A673 (cell line): ENCODE data around the gene KCNIP1. TPM values are rescaled to one million over a fixed set of nuclear protein-coding genes. Genes with fewer than 3 reads are reported as not detected.

ENCODE experiments used
- BruUV-seq: library from RNA; stranded (reverse); fragments of 400-500 nt; replicated peaks from 2 replicates; lab custom pipeline; 2021; lab: Mats Ljungman, UMichigan
- CTCF ChIA-PET: fragments of 300-600 bp; sonication (Branson Sonifier 250); formaldehyde crosslinking; loops from one replicate; lab custom pipeline; 2022; ENCODE audit warnings: antibody characterized with exemption; lab: Charles Lee
- POLR2A ChIA-PET: fragments of 300-600 bp; sonication (Branson Sonifier 250); formaldehyde crosslinking; loops from one replicate; lab custom pipeline; 2022; ENCODE audit warnings: antibody characterized with exemption; ENCODE audit not compliant: low non-redundant PET; lab: Charles Lee
- DNase-seq: peaks from one replicate; pipeline ENCODE4 v3.0.0-alpha.2; 2015; ENCODE audit warnings: low spot score
- H3K27ac ChIP-seq: fragments of 200-600 bp; sonication (generic); 2 replicates; pipeline ENCODE4 v1.5.1; 2016; ENCODE audit warnings: mixed run types, low read depth, mild to moderate bottlenecking, mixed read lengths, antibody characterized with exemption, low read length; ENCODE audit not compliant: poor library complexity, severe bottlenecking
- H3K27me3 ChIP-seq: fragments of 200-600 bp; sonication (generic); replicated peaks from 2 replicates; pipeline ENCODE4 v1.6.1; 2017; ENCODE audit warnings: mixed run types, low read depth, mild to moderate bottlenecking, mixed read lengths, antibody characterized with exemption, low read length; ENCODE audit not compliant: insufficient read depth, poor library complexity
- H3K36me3 ChIP-seq: fragments of 200-600 bp; sonication (generic); 2 replicates; pipeline ENCODE4 v1.6.1; 2016; ENCODE audit warnings: mixed run types, mild to moderate bottlenecking, mixed read lengths, antibody characterized with exemption, low read length; ENCODE audit not compliant: insufficient read depth, poor library complexity, severe bottlenecking
- H3K4me1 ChIP-seq: fragments of 200-600 bp; sonication (generic); 2 replicates; pipeline ENCODE4 v1.6.1; 2017; ENCODE audit warnings: mixed run types, mild to moderate bottlenecking, mixed read lengths, antibody characterized with exemption, low read length; ENCODE audit not compliant: insufficient read depth, poor library complexity, severe bottlenecking
- H3K4me3 ChIP-seq: fragments of 200-600 bp; sonication (generic); 2 replicates; pipeline ENCODE4 v1.5.1; 2016; ENCODE audit warnings: low read depth, mixed run types, mild to moderate bottlenecking, mixed read lengths, low read length; ENCODE audit not compliant: poor library complexity, severe bottlenecking
- H3K9me3 ChIP-seq: fragments of 200-600 bp; sonication (generic); 2 replicates; pipeline ENCODE4 v1.6.1; 2016; ENCODE audit warnings: mixed run types, low read depth, mild to moderate bottlenecking, mixed read lengths, antibody characterized with exemption, low read length; ENCODE audit not compliant: poor library complexity, severe bottlenecking
- EZH2 ChIP-seq: fragments of 200-600 bp; sonication (generic); IDR thresholded peaks from 2 replicates; pipeline ENCODE4 v1.6.1; 2017; ENCODE audit warnings: borderline replicate concordance, low read depth, mild to moderate bottlenecking, mixed read lengths, antibody characterized with exemption, low read length; ENCODE audit not compliant: poor library complexity, severe bottlenecking
- intact Hi-C: fragments of 100-400 bp; cut with micrococcal nuclease; formaldehyde crosslinking; loops from one replicate; pipeline ENCODE4 v1.10.0; 2022; ENCODE audit not compliant: unreplicated experiment
- total RNA-seq: library from RNA; stranded (reverse); gene quantifications from 2 replicates; pipeline ENCODE4 v1.2.3, GENCODE V29; 2021
- TF ChIP-seq, protein P1 (sequence below): fragments of 300-800, 200-600 bp; sonication (generic); conservative IDR thresholded peaks from 2 replicates; pipeline ENCODE4 v1.5.1; 2017; ENCODE audit warnings: low read depth, mild to moderate bottlenecking, antibody characterized with exemption, low read length, moderate library complexity, mixed read lengths

The KCNIP1 gene
- total RNA-seq, 1 experiment from 2014 or later, result 3.7 TPM

DNA sequence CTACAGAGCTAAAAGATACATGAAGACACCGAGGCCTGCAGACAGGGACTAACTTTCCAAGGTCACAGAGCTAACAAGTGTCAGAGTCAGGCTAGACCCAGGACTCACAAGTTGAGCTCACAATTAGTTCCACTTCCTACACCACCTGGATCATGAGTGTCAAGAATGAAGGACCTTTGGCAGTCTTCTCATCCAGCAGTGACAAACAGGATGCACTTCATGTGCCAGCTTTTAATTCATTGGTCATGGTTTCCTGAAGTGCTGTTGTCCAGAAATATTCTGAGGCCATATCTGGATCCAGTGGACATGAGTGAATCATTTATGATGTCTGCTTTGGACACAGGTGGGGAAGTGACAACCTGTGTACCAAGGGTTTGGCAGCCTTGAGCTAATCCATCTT, 77.4 kb downstream of the KCNIP1 start:
- Histone ChIP-seq H3K27me3 (no peaks in the 10 kb centered on the region), H3K27ac (no peak overlapping the region), H3K9me3 (no peaks in the 10 kb centered on the region), H3K4me1 (no peaks in the 10 kb centered on the region), H3K36me3 (no peaks in the 10 kb centered on the region), H3K4me3 (no peak overlapping the region)
- CTCF ChIA-PET, result no interaction called here
- POLR2A ChIA-PET, result no interaction called here
- TF ChIP-seq, protein P1, sequence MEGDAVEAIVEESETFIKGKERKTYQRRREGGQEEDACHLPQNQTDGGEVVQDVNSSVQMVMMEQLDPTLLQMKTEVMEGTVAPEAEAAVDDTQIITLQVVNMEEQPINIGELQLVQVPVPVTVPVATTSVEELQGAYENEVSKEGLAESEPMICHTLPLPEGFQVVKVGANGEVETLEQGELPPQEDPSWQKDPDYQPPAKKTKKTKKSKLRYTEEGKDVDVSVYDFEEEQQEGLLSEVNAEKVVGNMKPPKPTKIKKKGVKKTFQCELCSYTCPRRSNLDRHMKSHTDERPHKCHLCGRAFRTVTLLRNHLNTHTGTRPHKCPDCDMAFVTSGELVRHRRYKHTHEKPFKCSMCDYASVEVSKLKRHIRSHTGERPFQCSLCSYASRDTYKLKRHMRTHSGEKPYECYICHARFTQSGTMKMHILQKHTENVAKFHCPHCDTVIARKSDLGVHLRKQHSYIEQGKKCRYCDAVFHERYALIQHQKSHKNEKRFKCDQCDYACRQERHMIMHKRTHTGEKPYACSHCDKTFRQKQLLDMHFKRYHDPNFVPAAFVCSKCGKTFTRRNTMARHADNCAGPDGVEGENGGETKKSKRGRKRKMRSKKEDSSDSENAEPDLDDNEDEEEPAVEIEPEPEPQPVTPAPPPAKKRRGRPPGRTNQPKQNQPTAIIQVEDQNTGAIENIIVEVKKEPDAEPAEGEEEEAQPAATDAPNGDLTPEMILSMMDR, result no peak
- TF ChIP-seq EZH2, result no peak
- intact Hi-C loops, result no loop called here
- no TSS peak for BruUV-seq
- no peak for DNase-seq

DNA sequence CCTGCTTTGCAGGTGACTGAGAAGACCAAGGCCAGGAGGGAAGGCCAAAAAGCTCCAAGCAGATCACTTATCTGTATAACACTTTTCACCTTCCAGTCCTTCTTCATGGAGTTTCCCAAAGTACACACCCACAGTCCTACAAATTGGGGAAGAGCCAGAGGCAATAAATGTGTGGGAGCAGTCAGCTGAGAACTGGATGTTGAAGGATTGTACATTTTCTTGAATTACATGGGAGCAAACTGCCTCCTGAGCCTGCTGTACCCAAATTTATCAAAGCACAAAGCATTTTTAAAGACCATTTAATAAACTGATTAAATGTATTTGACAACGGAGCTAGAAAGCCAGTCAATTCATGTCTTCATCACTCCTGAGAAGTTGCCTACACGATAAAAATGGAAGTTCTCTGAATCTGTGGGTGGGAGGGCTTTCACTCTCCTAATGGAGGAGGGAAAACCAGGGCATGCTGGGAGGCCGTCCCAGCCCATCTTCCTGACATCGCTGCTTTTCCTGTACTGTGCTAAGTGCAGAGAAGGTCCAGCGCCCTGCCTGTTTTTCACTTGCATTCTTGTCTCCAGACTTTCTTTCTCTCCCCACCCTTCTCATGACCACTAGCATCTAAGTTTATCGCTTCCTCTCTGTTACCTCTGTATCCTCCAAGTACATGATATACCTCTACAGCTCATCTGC, 79.0 kb downstream of the KCNIP1 start:
- CTCF ChIA-PET, result no interaction called here
- no peak overlapping the region for H3K4me3 ChIP-seq
- no TSS peak for BruUV-seq
- no peak overlapping the region for H3K27ac ChIP-seq
- no peaks in the 10 kb centered on the region for H3K27me3 ChIP-seq
- H3K4me1 ChIP-seq, result no peaks in the 10 kb centered on the region
- intact Hi-C loops, result no loop called here
- POLR2A ChIA-PET, result no interaction called here
- TF ChIP-seq, protein P1, result no peak
- TF ChIP-seq EZH2, result no peak
- no peak for DNase-seq
- no peaks in the 10 kb centered on the region for H3K9me3 ChIP-seq
- H3K36me3 ChIP-seq, result no peaks in the 10 kb centered on the region

DNA sequence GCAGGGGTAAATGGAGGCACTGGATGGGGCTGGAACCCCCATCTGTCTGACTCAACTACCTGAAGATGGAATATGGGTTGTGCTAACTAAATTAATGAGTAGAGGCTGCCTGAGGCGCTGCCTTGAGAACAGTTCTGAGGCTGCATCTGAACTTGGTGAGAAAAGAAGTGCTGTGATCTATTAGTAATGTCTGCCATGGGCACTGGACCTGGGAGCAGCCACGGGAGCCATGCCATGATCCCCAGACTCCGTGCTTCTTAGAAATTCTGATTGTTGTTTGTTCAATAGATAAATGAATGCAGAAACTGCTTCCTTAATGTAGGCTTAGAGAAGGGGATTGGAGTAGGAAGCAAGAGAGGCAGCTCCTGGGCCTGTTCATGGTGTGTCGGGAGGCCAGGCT, 80.2 kb downstream of the KCNIP1 start:
- DNase-seq, result no peak
- intact Hi-C loops, result no loop called here
- Histone ChIP-seq H3K9me3 (no peaks in the 10 kb centered on the region), H3K4me3 (no peak overlapping the region), H3K36me3 (no peaks in the 10 kb centered on the region), H3K4me1 (no peaks in the 10 kb centered on the region), H3K27me3 (no peaks in the 10 kb centered on the region), H3K27ac (no peak overlapping the region)
- CTCF ChIA-PET, result no interaction called here
- TF ChIP-seq EZH2, result no peak
- TF ChIP-seq, protein P1, result no peak
- POLR2A ChIA-PET, result no interaction called here
- BruUV-seq, result no TSS peak
